HG02759 (cell line): Measurements from ENCODE around the gene RERE.
"Not testable (repeated sequence)": the region's sequence is repeated elsewhere in the genome, so short reads cannot be mapped to it uniquely, and the experiment has no call there.

Experiments used
- ATAC-seq: cut with Tn5 transposase; IDR thresholded peaks from one replicate; pipeline ENCODE4 v1.9.1; 2021; ENCODE audit warnings: mild to moderate bottlenecking, moderate library complexity; ENCODE audit not compliant: unreplicated experiment

RERE gene

DNA sequence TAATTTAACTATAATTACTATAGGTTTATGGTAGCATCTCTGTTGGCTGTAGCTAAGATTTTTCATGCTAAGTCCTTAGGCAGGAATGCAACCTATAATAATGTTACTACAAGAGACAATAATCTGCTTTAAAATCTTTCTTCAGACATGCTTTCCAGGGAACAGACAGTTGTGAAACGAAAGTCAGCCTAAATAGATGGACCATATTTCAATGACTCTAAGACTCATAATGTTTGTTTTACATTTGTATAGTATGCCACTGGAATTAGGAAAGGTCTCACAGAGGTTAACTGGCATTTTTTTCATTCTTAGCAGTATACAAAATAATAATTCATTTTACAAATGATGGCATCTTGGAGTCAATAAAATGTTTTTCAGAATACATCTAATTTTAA, 8.1 kb downstream of the RERE start:
- no peak for ATAC-seq

DNA sequence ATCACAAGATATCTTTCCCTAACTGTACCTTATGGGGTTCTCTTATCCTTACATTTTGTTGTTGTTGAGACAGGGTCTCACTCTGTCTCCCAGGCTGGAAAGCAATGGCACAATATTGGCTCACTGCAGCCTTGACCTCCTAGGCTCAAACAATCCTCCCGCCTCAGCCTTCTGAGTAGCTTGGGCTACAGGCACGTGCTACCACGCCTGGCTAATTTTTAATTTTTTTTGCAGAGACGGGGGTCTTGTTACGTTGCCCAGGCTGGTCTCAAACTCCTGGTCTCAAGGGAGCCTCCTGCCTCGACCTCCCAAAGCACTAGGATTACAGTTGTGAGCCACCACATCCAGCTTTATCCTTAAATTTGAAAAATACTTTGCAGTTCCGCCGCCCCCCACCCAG, 10.4 kb downstream of the RERE start:
- ATAC-seq, result no peak

DNA sequence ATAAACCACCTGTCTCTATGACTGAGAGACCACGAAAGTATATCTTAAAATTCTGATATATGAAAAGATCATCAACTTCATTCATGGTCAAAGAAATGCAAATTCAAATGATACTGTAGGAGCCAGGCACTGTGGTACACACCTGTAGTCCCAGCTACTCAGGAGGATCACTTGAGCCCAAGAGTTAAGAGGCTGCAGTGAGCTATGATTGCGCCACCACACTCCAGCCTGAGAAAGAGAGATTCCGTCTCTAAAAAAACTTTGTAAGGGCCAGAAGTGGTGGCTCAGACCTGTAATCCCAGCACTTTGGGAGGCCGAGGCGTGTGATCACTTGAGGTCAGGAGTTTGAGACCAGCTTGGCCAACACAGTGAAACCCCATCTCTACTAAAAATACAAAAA, 17.0 kb downstream of the RERE start:
- no peak for ATAC-seq

DNA sequence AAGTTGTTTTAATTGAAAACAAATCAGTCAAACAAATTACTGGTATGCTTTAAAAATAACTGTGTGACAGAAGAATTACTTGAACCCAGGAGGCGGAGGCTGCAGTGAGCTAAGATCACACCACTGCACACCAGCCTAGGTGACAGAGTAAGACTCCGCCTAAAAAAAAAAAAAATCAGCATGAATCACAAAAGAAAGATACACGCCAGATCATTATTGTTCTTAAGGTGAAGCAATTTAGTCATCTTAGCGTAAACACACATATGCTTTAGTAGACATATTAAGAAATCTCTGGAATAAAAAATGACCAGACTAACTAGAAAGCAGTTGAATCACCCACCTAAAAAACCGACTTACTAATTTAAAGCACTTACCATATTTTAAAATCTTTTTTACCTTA, 20.2 kb downstream of the RERE start:
- ATAC-seq, result no peak

DNA sequence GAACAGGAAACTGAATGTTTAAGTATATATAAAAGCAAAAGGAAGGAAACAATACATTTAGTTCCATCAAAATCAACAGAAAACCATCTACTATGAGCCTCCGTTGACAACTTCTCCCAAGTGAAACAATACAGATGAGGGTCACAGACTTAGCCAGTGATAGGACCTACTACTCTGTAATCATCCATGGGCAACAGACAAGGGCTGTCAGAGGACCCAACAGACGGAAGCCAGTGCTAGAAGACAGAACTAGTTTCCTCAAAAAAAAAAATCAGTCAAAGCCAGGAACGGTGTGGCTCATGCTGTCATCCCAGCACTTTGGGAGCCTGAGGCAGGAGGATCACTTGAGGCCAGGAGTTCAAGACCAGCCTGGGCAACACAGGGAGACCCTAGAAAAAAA, 20.6 kb downstream of the RERE start:
- no peak for ATAC-seq

DNA sequence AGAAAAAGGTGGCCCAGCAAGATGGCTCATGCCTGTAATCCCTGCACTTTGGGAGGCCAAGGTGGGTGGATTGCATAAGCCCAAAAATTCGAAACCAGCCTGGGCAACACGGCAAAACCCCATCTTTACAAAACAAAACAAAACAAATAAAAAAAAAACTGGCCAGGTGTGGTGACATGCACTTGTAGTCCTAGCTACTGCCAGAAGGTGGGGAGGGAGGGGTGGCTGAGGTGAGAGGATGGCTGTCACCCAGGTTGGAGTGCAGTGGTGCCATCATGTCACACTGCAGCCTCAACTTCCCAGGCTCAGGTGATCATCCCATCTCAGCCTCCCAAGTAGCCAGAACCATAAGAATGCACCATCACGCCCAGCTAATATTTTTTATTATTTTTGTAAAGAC, 22.8 kb downstream of the RERE start:
- ATAC-seq, result no peak

DNA sequence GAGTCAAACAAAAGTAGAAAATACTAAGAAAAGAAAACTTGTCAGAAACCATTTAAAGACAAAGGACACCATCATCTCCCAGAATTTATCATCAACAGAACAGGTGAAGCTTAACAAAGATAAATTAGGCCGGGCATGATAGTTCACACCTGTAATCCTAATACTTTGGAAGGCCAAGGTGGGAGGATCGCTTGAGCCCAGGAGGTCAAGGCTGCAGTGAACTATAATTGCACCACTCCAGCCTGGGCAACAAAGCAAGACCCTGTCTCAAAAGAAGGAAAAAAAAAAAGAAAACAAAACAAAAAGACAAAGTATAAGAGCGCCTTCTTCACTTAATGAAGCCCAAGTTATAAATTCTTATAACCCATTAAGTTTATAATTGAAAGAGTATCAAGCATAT, 25.6 kb downstream of the RERE start:
- ATAC-seq, result no peak

DNA sequence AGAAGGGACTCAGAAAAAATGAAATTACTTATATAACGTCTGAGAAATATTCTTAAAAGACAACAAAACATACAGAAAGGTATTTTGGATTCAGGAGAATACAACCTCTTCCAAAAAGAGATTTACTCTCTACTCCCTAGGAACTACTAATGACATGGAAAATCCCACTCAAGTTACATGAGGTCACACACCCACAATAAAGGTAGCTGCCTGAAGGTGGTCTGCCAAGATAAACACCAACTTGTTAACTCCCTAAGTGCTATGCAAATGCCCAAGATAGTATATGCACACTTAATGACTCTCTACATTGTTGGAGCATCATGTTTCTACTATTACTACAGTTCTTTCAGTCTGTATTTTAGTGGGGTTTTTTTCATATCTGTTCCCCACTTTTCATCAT, 26.5 kb downstream of the RERE start:
- no peak for ATAC-seq

DNA sequence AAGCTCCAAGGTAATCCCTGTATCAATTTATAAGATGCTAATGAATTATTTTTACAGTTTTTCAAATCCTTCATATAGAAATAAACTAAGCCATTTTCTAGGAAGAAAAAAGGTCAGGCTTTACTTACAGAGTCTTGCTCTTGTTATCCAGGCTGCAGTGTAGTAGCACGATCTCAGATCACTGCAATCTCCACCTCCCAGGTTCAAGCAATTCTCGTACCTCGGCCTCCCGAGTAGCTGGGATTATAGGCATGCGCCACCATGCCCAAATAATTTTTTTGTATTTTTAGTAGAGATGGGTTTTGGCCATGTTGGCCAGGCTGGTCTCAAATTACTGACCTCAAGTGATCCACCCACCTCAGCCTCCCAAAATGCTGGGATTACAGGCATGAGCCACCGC, 27.0 kb downstream of the RERE start:
- no peak for ATAC-seq

DNA sequence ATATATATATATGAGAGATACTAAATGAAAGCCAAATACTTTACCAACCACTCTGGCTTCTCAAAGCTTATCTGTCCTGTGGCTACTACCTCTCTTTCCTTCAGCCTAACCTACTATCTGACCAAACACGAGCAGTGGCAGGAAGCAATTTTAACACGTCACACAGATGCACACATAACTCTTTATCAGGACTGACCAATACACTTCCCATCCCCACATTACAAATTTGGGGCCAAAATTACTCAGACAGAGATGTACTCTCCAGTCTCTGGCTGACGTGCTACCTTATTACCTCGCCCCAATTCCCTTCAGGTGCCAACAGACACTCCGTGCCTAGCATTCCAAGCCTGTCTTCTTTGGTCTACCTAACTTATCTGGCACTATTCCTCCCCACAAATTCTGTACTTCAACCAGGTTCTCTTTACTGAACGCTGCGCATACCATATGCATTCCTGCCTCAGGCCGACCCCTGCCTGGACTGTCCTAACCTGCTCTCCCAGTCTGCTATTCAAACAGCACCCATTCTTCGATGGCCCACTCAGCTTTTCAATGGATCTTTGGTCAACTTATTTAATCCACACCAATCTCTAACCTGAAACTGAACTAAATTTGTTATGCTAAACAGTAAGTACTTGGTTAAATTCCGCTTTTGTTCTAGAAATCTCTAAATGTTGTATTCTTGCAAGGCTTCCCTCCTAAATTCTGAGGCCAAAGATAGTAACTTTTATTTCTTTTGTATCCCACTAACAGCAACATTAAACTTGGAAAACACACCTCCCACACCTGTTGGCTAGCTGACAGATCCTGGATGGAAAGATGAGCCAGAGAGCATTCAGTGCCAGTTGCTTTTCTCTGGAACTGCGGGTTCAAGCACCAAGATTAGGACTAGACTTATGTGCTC, 27.9 kb downstream of the RERE start:
- no peak for ATAC-seq

DNA sequence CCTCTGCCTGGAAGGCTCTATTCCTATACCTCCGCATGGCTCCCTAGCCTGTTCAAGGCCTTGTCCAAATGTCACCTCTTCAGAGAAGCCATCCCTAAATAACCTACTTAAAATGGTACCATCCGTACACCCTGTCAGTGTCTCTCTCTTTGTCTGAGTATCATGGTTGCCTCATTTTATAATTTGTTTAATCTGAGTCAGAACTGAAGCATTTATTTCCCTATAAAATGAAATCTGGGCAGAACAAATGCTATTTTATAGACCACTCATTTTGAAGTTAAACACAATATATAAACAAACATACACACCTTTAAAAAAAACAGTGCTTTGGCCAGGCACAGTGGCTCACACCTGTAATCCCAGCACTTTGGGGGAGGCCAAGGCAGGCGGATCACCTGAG, 30.2 kb downstream of the RERE start:
- ATAC-seq, result no peak

DNA sequence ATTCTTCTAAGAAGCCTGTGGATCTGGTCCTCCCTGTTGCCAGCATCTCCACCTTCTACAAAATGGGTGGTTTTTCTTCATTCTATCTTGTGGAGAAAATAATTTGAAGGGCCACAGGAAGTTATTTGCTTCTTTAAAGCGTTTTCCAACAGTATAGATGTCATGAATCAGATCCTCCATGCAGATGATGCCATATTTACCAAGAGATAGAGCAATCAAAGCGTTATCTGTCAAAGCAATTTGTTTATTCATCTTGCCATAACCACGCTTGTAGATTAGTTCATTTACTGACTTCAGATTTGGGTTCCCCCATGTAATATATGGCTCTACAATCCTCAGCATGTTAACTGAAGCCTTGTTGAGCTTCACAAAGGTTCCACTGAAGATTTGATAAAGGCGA, 31.2 kb downstream of the RERE start:
- not testable (repeated sequence) for ATAC-seq

DNA sequence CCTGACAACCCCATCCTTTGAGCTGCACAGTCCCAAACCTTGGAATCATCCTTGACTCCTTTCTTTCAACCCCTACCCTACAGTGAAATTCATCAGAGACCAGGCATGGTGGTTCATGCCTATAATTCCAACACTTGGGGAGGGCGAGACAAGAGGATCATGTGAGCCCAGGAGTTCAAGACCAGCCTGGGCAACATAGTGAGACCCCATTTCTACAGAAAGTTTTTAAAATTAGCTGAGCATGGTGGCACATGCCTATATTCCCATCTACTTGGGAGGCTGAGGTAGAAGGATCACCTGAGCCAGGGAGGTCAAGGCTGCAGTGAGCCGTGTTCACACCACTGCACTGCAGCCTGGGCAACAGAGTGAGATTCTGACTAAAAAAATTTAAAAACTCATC, 34.5 kb downstream of the RERE start:
- ATAC-seq, result no peak

DNA sequence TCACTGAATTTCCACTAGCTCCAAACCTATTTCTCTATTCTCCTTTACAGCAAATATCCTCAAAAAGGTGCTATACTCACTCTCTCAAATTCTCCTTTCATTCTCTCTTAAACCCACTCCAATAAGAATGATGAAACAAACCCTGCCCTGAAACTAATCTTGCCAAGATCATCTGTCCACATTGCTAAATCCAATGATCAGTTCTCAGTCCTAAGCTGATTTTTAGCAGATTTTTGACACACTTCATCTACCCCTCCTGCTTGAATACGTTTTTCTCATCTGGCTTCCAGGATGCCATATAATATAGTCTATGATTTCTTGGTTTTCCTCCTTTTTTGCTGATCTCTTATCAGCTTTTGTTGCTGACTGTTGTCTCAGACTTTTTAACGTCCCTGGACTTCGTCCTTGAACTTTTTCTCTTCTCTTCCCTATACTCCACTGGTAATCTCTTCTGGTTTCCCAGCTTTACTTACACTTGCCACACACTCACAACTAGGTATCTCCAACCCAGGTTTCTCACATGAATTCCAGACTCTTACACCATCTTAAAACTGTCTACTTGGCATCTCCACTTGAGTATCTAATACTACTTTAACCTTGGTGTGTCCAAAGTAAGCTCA, 35.3 kb downstream of the RERE start:
- ATAC-seq, result no peak

DNA sequence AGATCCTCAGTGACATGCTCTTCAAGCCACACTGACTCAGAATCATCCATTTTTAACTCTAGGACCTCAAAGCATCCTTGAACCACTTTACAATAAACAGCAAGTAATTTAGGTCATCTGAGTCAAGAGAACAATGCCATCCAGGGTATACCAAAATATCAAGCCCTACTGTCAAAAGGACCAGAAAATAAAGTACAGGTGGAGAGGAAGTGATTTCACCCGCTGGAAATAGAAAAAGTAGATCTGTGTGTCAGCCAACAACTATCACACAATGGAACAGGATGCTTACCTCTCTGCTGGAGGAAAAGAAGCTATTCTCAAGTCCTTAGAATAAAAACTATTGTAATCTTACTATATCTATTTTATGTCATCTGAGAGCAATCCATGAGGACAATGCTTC, 37.0 kb downstream of the RERE start:
- ATAC-seq, result no peak

DNA sequence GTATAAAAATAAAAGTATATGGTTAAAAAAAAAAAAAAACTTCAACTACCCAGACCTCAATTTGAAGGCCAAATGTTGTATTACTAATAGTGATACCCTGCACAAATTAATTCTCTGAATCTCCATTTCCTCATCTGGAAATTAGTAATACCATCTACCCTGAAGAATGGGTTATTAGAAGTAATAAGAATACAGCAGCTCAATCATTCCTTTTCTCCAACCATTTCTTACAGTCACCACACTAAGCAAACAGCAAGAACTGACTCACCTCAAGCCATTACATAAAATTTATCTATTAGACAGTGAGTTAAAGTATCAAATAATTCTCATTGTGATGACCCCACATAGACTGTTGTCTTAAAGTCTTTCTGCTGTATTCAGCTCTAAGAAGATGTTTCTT, 39.6 kb downstream of the RERE start:
- ATAC-seq, result no peak

DNA sequence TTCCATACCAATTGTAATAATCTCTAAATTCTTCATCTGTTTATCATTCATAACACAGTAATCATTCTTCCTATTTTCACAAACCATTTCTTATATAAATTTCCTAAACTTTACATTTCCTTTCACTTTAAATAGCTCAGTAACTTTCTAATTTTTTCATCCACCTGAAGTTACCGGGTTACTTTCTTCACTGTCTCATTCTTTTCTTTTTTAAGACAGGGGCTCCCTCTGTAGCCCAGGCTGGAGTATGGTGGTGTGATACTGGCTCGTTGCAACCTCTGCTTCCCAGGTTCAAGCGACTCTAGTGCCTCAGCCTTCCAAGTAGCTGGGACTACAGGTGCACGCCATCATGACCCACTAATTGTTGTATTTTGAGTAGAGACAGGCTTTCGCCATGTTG, 41.3 kb downstream of the RERE start:
- ATAC-seq, result no peak

DNA sequence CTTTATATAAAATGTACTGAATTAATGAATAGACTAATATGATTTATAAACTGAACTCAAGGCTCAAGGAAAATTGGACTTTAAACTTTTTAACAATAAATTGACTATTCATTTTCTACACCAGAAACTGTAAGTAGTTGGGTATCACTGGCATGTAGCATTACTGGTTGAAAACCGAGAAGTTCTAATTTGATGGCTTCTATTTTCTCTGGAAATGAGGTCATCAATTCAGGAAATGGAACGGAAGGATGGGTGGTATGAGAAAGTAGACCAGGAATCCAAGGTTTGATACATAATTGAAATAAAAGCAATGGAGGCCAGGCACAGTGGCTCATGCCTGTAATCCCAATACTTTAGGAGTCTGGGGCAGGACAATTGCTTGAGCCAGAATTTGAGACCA, 50.4 kb downstream of the RERE start:
- ATAC-seq, result no peak

DNA sequence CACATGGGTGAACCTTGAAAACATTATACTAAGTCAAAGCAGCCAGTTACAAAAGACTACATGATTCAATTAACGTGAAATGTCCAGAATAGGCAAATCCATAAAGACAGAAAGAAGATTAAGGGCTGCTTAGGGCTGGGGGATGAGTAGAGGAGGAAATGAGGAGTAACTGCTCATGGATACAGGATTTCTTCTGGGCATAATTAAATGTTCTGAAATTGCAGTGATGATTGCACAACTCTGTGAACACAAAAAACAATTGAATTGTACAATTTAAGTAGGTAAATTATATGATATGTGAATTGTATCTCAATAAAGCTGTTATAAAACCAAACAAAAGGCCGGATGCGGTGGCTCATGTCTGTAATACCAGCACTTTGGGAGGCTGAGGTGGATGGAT, 52.2 kb downstream of the RERE start:
- ATAC-seq, result no peak

DNA sequence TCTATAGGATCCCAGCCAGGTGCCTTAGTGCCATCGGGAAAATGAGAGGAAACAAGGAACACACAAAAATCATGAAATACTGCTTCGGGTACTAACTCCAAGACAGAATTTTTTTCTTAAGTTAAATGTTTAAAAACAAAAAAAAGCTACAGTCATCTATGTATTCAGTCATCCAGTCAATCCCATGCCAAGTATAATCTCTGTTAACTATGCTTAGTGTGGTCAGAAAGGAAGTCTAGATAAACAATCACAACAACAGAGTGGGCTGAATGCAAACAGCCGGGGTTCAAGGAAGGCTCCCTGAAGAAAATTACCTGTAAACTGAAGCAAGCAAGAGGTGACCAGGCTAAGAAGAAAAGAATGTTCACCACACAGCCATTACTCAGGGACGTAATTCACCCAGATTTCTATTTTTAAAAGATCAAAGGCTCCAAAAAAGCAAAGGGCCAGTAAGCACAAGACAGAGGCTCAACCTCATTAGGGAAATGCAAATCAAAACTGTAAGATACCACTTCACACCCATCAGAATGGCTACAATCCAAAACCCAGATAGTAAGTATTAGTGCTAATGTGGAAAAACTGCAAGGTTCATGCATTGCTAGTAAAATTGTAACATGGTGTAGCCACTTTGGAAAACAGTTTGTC, 53.0 kb downstream of the RERE start:
- no peak for ATAC-seq

DNA sequence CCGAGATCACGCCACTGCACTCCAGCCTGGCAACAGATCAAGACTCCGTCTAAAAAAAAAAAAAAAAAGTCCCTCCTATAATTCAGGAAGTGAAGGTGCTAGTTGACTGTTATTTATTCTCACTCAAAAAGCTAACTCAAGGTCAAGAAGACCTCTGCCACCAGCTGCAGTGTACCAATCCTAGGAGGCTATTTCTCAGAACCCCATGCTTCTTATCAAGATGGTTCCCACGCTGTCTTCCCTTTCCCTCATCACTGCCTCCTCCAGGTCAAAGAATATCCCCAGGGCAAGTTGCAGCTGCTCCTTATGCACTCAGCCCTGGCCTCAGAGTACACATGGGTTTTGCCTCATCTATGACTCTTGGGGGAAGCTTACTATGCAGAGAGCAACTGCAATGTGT, 53.6 kb downstream of the RERE start:
- ATAC-seq, result no peak

DNA sequence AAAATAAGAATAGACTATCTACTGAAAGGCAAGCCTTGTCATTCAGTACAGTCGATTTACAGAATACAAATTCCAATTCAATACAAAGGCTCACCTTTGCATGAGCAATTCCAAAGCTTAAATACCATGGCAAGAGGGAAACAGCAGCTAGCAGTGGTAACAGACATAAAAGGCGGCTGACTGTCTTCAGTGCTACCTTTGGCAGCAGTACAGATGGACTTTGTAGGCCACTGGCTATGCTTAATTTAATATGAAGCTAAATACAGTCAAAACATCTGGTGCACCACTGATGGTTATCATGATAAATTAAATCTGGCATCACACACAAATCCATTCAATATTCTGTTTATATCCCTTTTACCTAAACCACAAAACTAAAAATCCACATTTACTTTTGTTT, 62.4 kb downstream of the RERE start:
- no peak for ATAC-seq
